Suprapubic skin (tissue), 4 donors: ENCODE measurements around the gene TMEFF2.

Experiments used
- EP300 ChIP-seq: sonication (generic); formaldehyde crosslinking; IDR thresholded peaks from one replicate; pipeline ENCODE4 v1.6.1; 2017; ENCODE audit warnings: antibody characterized with exemption
- POLR2A ChIP-seq, 2 donors: fragments of 450-650 bp; IDR thresholded peaks; one replicate each; pipeline ENCODE4 v1.6.1; 2017; ENCODE audit warnings: antibody characterized with exemption in 2 of 2, mild to moderate bottlenecking in 2 of 2, moderate library complexity in 2 of 2
- POLR2AphosphoS5 ChIP-seq, 3 donors: sonication (generic); formaldehyde crosslinking; IDR thresholded peaks; one replicate each; pipeline ENCODE4 v1.6.1; 2017; ENCODE audit warnings: antibody characterized with exemption in 3 of 3
- TF ChIP-seq, protein P1 (sequence below), 2 donors: fragments of 200-600 bp in 1 of 2; fragments of 450-650 bp in 1 of 2; sonication (generic) in 1 of 2; IDR thresholded peaks; one replicate each; pipeline ENCODE4 v1.5.1; 2016 to 2019; ENCODE audit warnings: antibody characterized with exemption in 2 of 2, mild to moderate bottlenecking in 1 of 2, moderate library complexity in 1 of 2

DNA sequence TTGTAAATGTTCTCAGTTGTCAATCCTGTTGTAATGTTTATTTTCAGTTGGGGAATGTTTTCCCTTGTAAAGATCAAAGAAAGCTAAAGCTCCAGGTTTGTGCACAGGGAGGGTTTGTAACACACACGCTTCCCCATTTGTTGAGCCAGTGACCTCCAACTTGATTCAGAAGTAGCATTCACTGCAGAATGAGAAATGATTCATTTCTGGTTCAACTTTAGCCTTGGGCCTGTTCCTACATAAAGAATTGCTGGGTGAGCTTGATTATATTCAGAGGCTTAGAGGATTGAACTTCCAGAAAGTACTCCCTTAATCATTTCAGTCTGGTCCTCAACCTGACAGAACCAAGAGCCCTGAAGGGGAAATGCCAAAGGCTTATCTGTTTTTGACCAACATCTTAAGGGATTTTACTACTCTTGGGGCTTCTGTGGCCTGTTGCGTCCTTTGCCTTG, 277.3 kb downstream of the TMEFF2 start:
- TF ChIP-seq, protein P1, sequence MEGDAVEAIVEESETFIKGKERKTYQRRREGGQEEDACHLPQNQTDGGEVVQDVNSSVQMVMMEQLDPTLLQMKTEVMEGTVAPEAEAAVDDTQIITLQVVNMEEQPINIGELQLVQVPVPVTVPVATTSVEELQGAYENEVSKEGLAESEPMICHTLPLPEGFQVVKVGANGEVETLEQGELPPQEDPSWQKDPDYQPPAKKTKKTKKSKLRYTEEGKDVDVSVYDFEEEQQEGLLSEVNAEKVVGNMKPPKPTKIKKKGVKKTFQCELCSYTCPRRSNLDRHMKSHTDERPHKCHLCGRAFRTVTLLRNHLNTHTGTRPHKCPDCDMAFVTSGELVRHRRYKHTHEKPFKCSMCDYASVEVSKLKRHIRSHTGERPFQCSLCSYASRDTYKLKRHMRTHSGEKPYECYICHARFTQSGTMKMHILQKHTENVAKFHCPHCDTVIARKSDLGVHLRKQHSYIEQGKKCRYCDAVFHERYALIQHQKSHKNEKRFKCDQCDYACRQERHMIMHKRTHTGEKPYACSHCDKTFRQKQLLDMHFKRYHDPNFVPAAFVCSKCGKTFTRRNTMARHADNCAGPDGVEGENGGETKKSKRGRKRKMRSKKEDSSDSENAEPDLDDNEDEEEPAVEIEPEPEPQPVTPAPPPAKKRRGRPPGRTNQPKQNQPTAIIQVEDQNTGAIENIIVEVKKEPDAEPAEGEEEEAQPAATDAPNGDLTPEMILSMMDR (IDR thresholded peaks at IDR 0.05), result no peak
- TF ChIP-seq POLR2AphosphoS5 (IDR thresholded peaks at IDR 0.05) (no peak), POLR2A (IDR thresholded peaks at IDR 0.05) (no peak), EP300 (no peak)
